C4-2B (cell line): Measurements from ENCODE around the gene NFATC3.

Experiments
- H3K27ac ChIP-seq: fragments of 450-650 bp; 2 replicates; pipeline ENCODE4 v1.5.1; 2017
- CTCF ChIP-seq: fragments of 450-650 bp; conservative IDR thresholded peaks from 2 replicates; pipeline ENCODE4 v1.5.1; 2017; ENCODE audit warnings: mild to moderate bottlenecking
- ZFX ChIP-seq: fragments of 450-650 bp; IDR thresholded peaks from 2 replicates; pipeline ENCODE4 v1.6.1; 2017

Gene NFATC3

GRCh38 chr16:68273896-68274295 lies 188.7 kb downstream of the NFATC3 start:
- H3K27ac ChIP-seq: no peak overlapping the region
- TF ChIP-seq ZFX (no peak), CTCF (no peak)

DNA sequence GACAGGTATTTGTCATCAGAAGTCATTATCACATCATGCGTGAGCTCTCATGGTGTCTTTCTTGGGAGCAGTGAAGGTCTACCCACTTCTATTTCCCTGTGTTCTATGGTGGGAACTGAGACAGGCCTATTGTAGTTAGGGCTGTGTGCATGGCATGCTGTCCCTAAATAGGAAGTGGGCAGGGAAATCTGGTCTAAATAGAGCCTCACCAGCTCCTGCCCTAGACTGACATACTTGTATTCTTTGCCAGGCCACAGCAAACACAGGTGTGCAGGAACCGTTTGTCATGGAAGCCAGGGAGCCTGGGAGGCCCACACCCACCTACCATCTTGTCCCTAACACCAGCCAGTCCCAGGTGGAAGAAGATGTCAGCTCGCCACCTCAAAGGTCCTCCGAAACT lies 189.3 kb downstream of the NFATC3 start:
- H3K27ac ChIP-seq: no peak overlapping the region
- TF ChIP-seq ZFX (no peak), CTCF (no peak)

- H3K27ac ChIP-seq: no peak overlapping the region
- TF ChIP-seq ZFX: no peak
- TF ChIP-seq CTCF: no peak
Observed at GRCh38 chr16:68275611-68276191, 190.5 kb downstream of the NFATC3 start.

DNA sequence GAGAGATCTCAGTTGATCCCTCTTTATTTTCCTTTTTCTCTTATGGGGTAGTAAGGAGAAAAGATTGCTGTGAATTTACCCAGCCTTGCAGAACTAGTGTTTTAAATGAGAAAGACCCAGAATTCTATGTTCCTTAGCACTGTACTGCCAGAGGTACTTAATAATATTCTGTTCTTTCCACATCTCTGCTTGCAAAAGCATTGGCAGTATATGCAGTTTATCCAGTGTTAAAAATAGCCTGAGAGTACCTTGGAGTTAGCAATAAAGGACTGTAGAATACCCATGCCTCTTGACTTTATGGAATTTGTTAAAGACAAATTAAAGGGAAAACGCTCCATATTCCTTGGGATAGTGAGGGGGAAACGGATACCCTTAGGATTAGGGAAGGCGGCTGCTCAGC lies 191.1 kb downstream of the NFATC3 start:
- no peak overlapping the region for H3K27ac ChIP-seq

More for the DNA sequence above, 191.1 kb downstream of the NFATC3 start:
- TF ChIP-seq CTCF (no peak), ZFX (no peak)
